LNCaP clone FGC (cell line): ENCODE results near the gene GABRR1.

Source experiments
- DNase-seq: peaks from one replicate; pipeline ENCODE4 v3.0.0-alpha.2; 2011; ENCODE audit warnings: low read depth
- H3K4me3 ChIP-seq: 2 replicates; pipeline ENCODE4 v1.5.1; 2011; ENCODE audit warnings: mild to moderate bottlenecking, low read depth, low read length, control low read depth
- TF ChIP-seq, protein P1 (sequence below): IDR thresholded peaks from 2 replicates; pipeline ENCODE4 v1.5.1; 2012; ENCODE audit warnings: mild to moderate bottlenecking; ENCODE audit not compliant: control insufficient read depth, insufficient read depth; ENCODE audit errors: extremely low read depth

GABRR1 gene

DNA sequence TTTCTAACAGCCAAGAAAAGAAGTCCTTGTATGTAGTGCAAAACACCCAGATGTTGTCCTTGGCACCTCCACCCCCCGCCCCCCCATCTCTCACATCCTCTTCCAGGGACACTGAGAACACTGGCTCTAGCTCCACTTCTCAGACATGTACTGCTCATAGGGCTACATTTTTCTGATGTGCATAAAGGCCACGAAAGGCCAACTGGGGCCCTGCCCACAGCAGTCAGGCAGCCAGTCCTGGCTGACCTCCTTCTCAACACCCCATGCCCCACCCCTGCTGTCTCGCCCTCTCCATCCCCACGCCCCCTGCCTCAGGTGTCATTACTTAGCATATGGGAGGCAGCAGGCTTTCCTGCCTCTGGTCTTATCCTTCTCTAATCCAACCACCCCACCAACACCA lies 11.3 kb downstream of the GABRR1 start:
- no peak for DNase-seq
- TF ChIP-seq, protein P1, sequence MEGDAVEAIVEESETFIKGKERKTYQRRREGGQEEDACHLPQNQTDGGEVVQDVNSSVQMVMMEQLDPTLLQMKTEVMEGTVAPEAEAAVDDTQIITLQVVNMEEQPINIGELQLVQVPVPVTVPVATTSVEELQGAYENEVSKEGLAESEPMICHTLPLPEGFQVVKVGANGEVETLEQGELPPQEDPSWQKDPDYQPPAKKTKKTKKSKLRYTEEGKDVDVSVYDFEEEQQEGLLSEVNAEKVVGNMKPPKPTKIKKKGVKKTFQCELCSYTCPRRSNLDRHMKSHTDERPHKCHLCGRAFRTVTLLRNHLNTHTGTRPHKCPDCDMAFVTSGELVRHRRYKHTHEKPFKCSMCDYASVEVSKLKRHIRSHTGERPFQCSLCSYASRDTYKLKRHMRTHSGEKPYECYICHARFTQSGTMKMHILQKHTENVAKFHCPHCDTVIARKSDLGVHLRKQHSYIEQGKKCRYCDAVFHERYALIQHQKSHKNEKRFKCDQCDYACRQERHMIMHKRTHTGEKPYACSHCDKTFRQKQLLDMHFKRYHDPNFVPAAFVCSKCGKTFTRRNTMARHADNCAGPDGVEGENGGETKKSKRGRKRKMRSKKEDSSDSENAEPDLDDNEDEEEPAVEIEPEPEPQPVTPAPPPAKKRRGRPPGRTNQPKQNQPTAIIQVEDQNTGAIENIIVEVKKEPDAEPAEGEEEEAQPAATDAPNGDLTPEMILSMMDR, result no peak
- no peak overlapping the region for H3K4me3 ChIP-seq

DNA sequence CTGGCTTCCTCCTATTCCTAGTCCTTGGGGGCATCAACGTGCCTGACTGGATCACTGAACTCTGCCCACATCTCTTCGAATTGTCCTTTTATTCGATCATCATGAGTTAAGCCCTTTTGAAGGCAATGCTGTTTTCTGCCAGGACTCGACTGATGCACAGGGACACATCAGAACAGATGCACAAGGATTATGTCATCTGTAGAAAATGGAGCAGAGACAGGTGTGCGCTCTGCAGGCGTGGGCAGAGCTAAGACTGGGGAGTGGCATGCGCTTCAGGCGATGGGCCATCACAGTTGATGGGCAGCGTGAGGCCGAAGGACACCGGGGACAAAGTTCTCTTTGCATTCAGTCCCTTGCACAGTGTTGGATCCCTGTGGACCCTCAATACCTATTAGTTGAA lies 13.1 kb downstream of the GABRR1 start:
- TF ChIP-seq, protein P1, result no peak
- no peak for DNase-seq
- no peak overlapping the region for H3K4me3 ChIP-seq

GRCh38 chr6:89200706-89201215 lies 16.4 kb downstream of the GABRR1 start:
- DNase-seq, result no peak
- TF ChIP-seq, protein P1, result no peak
- no peak overlapping the region for H3K4me3 ChIP-seq

- no peak overlapping the region for H3K4me3 ChIP-seq
- no peak for DNase-seq
- TF ChIP-seq, protein P1, result no peak
Measured at GRCh38 chr6:89199579-89199978, 17.6 kb downstream of the GABRR1 start.

DNA sequence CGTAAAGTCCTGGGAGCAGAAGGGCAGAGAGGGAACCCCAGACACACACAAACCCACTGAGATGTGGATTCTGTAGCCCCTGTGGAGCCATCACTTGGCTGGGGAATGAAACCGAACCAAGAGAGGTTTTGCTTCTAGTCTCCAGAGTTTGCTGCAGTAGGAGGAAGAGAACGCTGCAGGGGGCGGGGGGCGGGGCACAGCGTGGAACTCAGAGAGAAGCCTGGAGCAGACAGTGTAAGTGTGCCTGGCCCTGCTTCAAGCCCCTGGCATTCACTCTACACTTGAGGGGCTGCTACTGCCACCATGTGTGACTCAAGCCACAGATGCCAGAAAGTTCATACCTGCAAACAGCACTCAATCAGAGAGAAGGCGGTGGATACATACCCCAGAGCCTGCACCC lies 18.9 kb downstream of the GABRR1 start:
- DNase-seq, result no peak
- TF ChIP-seq, protein P1, result no peak

DNA sequence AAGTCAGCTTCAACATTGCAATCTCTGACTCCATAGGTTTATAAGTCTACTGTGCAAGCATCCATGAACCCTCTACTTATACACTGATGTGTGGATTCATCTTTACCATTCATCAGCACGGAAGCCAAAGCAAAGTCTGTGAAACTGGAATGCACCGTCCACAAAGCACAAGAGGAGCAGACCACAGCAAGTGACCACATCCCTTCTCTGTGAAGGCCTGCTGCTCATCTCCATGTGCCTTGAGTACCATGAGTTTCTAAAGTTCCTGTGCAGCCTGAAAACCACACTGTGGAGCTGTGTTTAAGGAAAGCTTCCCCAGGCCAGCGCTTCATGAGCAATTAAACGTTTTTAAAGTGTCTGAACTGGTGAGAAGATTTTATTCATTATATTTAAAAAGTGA lies 20.0 kb downstream of the GABRR1 start:
- H3K4me3 ChIP-seq, result no peak overlapping the region
- TF ChIP-seq, protein P1, result no peak
- DNase-seq, result no peak

More for the DNA sequence above, 18.9 kb downstream of the GABRR1 start:
- H3K4me3 ChIP-seq, result no peak overlapping the region

- H3K4me3 ChIP-seq, result no peak overlapping the region
- TF ChIP-seq, protein P1, result no peak
- DNase-seq, result no peak
Measured at GRCh38 chr6:89194559-89194958, 22.6 kb downstream of the GABRR1 start.
